Measurements from ENCODE around the gene MORN3. TPM values are rescaled to one million over a fixed set of nuclear protein-coding genes. Genes with fewer than 3 reads are reported as not detected.
"Not testable (repeated sequence)": the region's sequence is repeated elsewhere in the genome, so short reads cannot be mapped to it uniquely, and the experiment has no call there.

The MORN3 gene
- total RNA-seq, 1 donor from 2014 or later = 0.26 TPM

DNA sequence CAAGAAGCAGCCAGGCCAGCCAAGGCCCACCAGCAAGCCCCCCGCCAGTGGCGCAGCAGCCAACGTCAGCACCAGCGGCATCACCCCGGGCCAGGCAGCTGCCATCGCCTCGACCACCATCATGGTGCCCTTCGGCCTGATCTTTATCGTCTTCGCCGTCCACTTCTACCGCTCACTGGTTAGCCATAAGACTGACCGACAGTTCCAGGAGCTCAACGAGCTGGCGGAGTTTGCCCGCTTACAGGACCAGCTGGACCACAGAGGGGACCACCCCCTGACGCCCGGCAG lies 28.2 kb downstream of the MORN3 start:
- Mint-ChIP-seq H3K4me1 (peaks cover 19% of the 10 kb centered on the region), H3K9me3 (no peaks in the 10 kb centered on the region), H3K4me3 (no peak overlapping the region), H3K27ac (peak overlapping the region; percentile 58), H3K27me3 (no peaks in the 10 kb centered on the region), H3K36me3 (ENCODE audit: low read depth) (peaks cover 38% of the 10 kb centered on the region)
- intact Hi-C loops (cut with micrococcal nuclease) = no loop called here
- DNase-seq = no peak

DNA sequence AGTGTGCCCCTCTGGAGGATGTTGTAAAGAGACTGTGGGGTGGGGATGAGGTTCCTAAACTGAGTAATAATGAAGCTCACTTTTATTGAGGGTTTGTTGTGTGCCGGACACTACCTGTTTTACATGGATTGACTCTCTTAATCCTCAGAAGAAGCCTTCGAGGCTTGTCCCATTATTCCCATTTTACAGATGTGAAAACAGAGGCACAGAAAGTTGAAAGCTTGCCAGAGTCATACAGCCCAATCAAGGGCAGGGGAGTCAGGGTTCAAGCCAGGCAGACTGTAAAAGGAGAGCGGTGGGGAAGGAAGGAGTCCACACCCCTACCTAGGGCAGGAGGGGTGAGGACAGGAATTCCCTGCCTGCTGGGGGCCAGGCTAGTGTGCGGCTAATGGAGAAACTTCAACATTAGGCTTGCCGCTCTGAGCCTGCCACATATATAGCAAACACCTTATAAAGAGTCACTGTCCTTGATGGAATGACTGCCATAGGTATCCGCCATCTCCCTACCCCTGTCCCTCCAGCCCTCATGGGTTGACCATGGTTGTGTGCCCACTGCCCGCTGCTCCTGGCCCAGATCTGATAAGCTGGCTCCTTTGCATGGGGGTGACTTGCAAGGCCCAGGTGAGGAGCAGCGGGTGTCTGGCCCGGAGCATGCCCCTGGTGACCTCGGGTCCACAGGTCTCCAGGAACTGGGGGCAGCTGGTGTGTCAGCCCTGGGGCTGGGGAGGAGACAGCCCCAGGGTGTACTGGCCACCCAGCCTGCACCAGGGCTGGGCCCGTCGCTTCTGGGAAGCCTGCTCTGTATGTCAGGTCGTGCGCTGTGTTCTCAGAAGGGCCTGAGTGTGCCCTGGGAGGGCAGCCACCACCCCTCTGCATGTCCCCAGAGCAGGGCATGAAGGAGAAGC lies 30.9 kb downstream of the MORN3 start:
- no peaks in the 10 kb centered on the region for H3K9me3 Mint-ChIP-seq
- no peaks in the 10 kb centered on the region for H3K27me3 Mint-ChIP-seq
- intact Hi-C loops (cut with micrococcal nuclease) = no loop called here
- no peak overlapping the region for H3K4me3 Mint-ChIP-seq
- peak overlapping the region; percentile 90 for H3K27ac Mint-ChIP-seq
- no peak for DNase-seq
- peaks cover 31% of the 10 kb centered on the region for H3K4me1 Mint-ChIP-seq
- peaks cover 33% of the 10 kb centered on the region for H3K36me3 Mint-ChIP-seq (ENCODE audit: low read depth)

DNA sequence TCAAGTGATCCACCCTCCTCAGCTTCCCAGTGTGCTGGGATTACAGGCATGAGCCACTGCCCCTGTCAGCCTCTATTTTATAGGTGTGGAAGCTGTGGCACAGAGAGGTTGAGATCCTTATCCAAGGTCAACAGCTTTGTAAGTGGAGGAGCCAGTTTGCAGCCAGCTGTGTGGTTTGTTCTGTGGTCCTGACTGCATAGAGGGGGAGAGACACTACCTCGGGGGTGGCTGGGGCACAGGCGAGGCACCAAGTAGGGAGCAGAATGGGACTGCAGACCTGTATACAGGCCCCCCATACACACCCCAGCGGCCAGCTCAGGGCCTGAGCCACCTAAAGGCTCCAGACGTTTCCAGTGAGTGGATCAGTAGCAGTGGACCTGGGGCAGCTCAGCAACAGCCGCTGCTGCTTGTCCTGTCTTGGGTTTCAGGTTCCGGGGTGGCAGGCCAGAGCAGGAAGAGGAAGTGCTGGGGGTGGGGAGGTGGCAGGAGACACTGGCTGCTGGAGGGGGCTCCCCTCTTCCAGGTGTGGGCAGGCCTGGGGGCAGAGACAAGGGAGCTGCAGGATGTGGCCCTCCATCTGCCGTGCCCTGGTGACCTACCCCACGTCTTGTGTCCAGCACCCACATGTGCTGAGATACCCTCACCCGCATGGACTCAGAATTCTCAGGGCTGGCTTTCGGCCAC lies 32.1 kb downstream of the MORN3 start:
- H3K4me1 Mint-ChIP-seq = peaks cover 40% of the 10 kb centered on the region
- no peaks in the 10 kb centered on the region for H3K9me3 Mint-ChIP-seq

DNA sequence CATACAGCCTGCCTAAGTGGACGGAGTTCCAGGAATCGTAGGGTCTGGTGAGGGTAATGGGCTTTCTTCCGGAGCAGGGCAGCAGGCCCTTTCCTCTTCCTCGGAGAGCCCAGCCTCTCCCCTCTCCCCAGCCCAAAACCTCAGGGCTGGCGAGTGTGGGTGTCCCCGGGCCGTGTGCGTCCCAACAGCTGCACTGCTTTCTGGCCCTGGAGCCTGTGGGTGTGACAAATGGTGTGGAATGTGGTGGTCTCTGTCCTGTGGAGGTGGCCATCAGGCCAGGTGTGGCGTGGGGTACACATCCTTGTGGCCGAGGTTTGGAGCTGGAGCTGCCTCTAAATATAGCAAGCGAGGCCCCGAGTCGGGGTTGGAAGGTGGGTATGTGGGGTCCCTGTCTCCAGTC lies 34.6 kb downstream of the MORN3 start:
- intact Hi-C loops (cut with micrococcal nuclease) = no loop called here
- Mint-ChIP-seq H3K36me3 (ENCODE audit: low read depth) (peaks cover 40% of the 10 kb centered on the region), H3K27me3 (no peaks in the 10 kb centered on the region), H3K4me3 (peak overlapping the region; percentile 45), H3K27ac (peak overlapping the region; percentile 80), H3K4me1 (peaks cover 59% of the 10 kb centered on the region), H3K9me3 (no peaks in the 10 kb centered on the region)
- DNase-seq = no peak

More for the DNA sequence above, 32.1 kb downstream of the MORN3 start:
- peak; percentile 84 for DNase-seq
- peaks cover 37% of the 10 kb centered on the region for H3K36me3 Mint-ChIP-seq (ENCODE audit: low read depth)
- peak overlapping the region; percentile 90 for H3K27ac Mint-ChIP-seq
- peak overlapping the region; percentile 74 for H3K4me3 Mint-ChIP-seq
- H3K27me3 Mint-ChIP-seq = no peaks in the 10 kb centered on the region
- intact Hi-C loops (cut with micrococcal nuclease) = loop anchor here (1.0 kb wide), 1 partner anchor 11 kb away; the partner anchor contains the start of gene ORAI1

DNA sequence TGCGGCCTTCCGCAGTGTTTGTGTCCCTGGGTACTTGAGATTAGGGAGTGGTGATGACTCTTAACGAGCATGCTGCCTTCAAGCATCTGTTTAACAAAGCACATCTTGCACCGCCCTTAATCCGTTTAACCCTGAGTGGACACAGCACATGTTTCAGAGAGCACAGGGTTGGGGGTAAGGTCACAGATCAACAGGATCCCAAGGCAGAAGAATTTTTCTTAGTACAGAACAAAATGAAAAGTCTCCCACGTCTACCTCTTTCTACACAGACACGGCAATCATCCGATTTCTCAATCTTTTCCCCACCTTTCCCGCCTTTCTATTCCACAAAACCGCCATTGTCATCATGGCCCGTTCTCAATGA lies 35.6 kb downstream of the MORN3 start:
- H3K4me1 Mint-ChIP-seq = peaks cover 66% of the 10 kb centered on the region
- intact Hi-C loops (cut with micrococcal nuclease); DNase-seq; H3K9me3 Mint-ChIP-seq; H3K27ac Mint-ChIP-seq; H3K27me3 Mint-ChIP-seq; H3K4me3 Mint-ChIP-seq: not testable (repeated sequence)
- H3K36me3 Mint-ChIP-seq (ENCODE audit: low read depth) = peaks cover 48% of the 10 kb centered on the region

DNA sequence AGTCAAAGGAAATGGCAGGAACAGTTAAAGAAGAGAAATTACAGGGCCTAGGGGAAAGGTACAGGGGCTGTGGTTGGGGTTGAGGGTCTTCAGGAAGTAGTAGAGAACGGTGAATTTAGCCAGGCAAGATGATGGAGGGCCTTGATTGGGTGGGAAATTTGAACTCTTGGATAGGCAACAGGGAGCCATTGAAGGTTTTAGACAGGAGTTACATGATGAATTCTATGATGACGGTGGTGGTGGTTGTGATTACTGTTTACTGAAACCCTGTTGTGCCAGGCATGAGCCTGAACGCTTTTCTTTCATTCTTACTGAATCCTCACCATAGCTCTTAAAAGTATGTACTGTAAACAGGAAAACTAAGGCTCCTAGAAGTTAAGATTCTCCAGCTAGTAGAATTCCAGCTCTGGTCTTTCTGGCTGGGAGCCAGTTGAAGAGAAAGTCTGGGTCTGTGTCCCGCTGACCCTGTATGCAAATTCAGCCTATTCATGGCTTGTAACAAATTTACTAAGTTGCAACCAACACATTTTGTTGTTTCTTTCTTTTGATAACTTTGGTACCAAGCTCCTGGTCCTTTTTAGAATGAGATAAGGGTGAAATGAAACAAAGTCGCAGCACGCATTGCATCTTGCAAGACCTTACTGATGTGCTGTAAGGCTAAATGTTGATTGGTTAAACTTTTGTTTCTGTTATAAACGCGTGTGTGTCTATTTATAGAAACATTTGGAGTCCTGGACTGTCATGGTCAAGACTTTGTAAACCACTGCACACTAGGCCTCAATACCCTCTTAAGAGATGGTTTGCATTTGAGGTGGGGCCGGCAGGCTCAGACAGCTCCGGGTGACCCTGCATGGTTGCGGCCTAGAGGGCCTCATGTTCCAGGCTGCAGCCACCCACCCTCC lies 37.1 kb downstream of the MORN3 start:
- DNase-seq = no peak
- Mint-ChIP-seq H3K27me3 (no peaks in the 10 kb centered on the region), H3K27ac (peak overlapping the region; percentile 84), H3K4me1 (peaks cover 60% of the 10 kb centered on the region), H3K9me3 (no peaks in the 10 kb centered on the region), H3K4me3 (peak overlapping the region; percentile 62), H3K36me3 (ENCODE audit: low read depth) (peaks cover 53% of the 10 kb centered on the region)
- intact Hi-C loops (cut with micrococcal nuclease) = no loop called here

DNA sequence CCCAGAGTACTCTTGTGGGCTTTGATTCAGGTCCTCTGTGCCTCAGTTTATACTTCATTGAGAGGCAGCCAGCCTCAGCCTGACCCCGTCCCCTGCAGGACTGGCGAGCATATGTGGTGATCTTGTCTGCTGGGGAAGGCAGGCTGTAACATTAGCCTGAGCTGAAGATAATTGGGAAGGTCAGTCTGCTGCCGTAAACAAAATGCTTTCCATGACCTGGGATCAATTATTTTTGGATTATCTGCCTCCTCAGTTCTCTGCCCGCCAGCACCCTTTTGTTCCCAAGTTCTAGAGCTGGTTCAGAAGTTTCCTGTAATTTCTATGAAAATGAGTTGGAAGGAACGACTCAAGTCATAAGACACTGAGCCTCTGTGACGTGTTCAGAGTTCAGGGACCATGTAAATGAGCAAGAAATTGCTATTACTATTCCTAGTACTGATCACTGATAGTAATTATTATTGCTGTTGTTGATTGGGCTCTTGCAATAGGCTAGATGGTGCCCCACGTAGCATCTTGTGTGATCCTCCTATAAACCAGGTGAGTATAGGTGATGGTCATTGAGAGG lies 38.6 kb downstream of the MORN3 start:
- H3K4me1 Mint-ChIP-seq = peaks cover 55% of the 10 kb centered on the region
- H3K36me3 Mint-ChIP-seq (ENCODE audit: low read depth) = peaks cover 50% of the 10 kb centered on the region
- intact Hi-C loops (cut with micrococcal nuclease) = no loop called here
- H3K27me3 Mint-ChIP-seq = no peaks in the 10 kb centered on the region
- peak overlapping the region; percentile 97 for H3K27ac Mint-ChIP-seq
- DNase-seq = no peak
- no peaks in the 10 kb centered on the region for H3K9me3 Mint-ChIP-seq
- peak overlapping the region; percentile 86 for H3K4me3 Mint-ChIP-seq

DNA sequence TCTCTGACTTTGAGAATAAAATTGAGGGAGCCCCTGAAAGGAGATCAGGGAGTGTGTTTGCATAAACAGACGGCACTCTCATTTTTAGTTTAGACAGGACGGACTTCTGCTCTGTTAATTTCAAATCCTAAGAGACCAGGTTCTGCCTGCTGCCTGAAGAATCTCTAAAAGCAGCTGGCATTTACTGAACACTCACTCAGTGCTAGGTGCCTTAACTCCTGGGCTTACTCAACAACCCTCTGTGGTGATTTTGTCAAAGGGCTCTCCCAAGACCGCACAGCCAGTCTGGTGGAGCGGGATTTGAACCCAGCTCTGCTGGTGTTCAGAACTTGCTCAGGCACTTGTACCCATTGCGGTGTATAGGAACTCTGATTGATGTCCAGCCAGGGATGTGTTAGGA lies 40.9 kb downstream of the MORN3 start:
- Mint-ChIP-seq H3K36me3 (ENCODE audit: low read depth) (peaks cover 44% of the 10 kb centered on the region), H3K9me3 (no peaks in the 10 kb centered on the region), H3K27ac (peak overlapping the region; percentile 97), H3K27me3 (no peaks in the 10 kb centered on the region), H3K4me3 (peak overlapping the region; percentile 86), H3K4me1 (peaks cover 57% of the 10 kb centered on the region)
- intact Hi-C loops (cut with micrococcal nuclease) = loop anchor here (5.0 kb wide), 1 partner anchor 941 kb away; the partner anchor contains the start of gene MLEC
- peak; percentile 68 for DNase-seq

DNA sequence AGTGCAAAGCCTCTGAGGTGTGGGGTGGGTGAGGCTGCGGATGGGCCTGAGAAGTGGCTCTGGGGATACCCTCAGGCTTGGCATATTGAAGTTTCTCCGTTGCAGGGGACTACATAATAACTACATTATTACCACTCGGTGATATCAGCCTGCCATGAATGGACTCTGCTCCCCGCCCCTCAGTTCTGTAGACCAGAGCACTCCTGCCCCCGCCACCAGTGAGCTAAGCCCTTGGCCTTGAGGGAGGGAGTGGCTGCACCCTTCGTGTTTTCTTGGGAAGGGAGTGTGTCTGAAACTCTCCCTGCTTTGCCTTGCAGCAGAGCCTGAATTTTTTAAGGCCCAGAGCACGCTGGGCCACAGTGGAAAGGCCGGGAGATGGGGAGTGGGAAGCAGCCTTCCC lies 41.4 kb downstream of the MORN3 start:
- H3K9me3 Mint-ChIP-seq = no peaks in the 10 kb centered on the region
- intact Hi-C loops (cut with micrococcal nuclease) = loop anchor here (5.0 kb wide), 1 partner anchor 941 kb away; the partner anchor contains the start of gene MLEC
- DNase-seq = peak; percentile 75
- H3K4me1 Mint-ChIP-seq = peaks cover 54% of the 10 kb centered on the region
- H3K27me3 Mint-ChIP-seq = no peaks in the 10 kb centered on the region
- peak overlapping the region; percentile 97 for H3K27ac Mint-ChIP-seq
- peaks cover 44% of the 10 kb centered on the region for H3K36me3 Mint-ChIP-seq (ENCODE audit: low read depth)
- peak overlapping the region; percentile 86 for H3K4me3 Mint-ChIP-seq

DNA sequence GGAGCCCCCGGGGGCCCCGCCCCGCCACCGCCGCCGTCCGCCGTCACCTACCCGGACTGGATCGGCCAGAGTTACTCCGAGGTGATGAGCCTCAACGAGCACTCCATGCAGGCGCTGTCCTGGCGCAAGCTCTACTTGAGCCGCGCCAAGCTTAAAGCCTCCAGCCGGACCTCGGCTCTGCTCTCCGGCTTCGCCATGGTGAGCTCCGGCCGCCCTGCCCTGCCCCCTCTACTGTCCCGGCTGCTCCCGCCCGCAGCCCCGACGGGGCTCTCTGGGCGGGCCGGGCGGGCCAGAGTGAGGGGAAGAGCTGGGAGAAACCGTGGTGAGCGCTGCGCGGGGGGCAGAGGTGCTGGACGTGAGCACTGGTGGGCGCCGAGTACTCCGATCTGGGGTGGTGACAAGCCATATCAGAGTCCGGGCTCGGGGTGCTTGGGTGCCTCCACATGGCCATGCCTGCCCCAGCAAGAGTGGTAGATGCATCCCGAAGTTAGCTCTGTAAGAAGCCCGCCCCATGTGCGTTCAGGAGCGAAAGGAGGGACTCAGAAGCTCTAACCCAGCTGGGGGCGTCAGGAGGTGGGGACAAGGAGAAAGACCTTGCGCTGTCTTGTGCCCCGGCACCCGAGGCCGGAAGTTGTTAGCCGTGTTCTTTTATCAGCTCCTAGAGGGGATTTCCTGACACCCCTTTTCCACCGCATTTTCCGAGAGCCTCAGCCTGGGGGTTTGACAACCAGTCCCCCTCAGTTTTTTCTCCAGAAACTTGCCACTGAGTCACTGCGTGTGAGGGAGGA lies 42.4 kb downstream of the MORN3 start:
- H3K27ac Mint-ChIP-seq = peak overlapping the region; percentile 97
- intact Hi-C loops (cut with micrococcal nuclease) = loop anchor here (1.0 to 5.0 kb wide), 10 partner anchors 10 to 940 kb away; partner anchors contain the start of gene MLEC

DNA sequence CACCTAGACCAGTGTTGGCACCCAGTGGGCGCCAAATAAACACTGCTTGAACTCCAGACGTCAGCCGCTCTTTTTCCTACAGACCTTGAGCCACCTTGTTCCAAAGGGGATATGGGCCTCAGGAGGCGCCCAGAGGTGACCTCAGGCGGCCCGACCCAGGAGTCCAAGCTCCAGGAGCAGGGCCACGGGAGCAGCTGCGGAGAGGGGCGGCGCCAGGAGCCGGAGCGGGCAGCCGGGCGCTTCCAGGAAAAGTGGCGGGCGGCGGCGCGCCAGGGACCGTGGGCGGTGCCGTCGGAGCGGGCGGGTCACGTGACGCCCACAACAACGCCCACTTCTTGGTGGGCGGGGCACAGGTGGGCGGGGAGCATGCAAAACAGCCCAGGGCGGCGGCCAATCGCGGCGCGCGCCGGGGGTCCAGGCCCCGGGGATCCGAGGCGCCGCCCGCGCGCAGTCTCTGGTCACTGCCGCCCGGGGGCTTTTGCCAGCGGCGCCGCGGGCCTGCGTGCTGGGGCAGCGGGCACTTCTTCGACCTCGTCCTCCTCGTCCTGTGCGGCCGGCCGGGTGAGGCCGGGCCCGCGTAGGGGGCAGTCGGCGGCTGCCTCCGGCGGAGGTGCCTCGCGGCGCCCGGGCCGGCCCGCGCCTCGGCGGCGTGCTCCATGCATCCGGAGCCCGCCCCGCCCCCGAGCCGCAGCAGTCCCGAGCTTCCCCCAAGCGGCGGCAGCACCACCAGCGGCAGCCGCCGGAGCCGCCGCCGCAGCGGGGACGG lies 43.2 kb downstream of the MORN3 start, which contains the start of gene ORAI1:
TSS of gene ORAI1 (plus strand) at position 444 of the 766 bp plus-strand sequence.
- Mint-ChIP-seq H3K9me3 (no peaks in the 10 kb centered on the region), H3K27ac (peak within 1 kb of the TSS; percentile 97), H3K4me1 (peaks cover 38% of the 10 kb centered on the region), H3K4me3 (peak within 1 kb of the TSS; percentile 86), H3K36me3 (ENCODE audit: low read depth) (peaks cover 33% of the 10 kb centered on the region), H3K27me3 (no peaks in the 10 kb centered on the region)
- intact Hi-C loops (cut with micrococcal nuclease) = loop anchor here (1.0 to 5.0 kb wide), 5 partner anchors 11 to 939 kb away; partner anchors contain the start of gene MLEC
- peak; percentile 99 for DNase-seq

More for the DNA sequence above, 42.4 kb downstream of the MORN3 start:
- peaks cover 37% of the 10 kb centered on the region for H3K36me3 Mint-ChIP-seq (ENCODE audit: low read depth)
- DNase-seq = peak; percentile 96
- peaks cover 45% of the 10 kb centered on the region for H3K4me1 Mint-ChIP-seq
- H3K27me3 Mint-ChIP-seq = no peaks in the 10 kb centered on the region
- H3K4me3 Mint-ChIP-seq = peak overlapping the region; percentile 86
- H3K9me3 Mint-ChIP-seq = no peaks in the 10 kb centered on the region

DNA sequence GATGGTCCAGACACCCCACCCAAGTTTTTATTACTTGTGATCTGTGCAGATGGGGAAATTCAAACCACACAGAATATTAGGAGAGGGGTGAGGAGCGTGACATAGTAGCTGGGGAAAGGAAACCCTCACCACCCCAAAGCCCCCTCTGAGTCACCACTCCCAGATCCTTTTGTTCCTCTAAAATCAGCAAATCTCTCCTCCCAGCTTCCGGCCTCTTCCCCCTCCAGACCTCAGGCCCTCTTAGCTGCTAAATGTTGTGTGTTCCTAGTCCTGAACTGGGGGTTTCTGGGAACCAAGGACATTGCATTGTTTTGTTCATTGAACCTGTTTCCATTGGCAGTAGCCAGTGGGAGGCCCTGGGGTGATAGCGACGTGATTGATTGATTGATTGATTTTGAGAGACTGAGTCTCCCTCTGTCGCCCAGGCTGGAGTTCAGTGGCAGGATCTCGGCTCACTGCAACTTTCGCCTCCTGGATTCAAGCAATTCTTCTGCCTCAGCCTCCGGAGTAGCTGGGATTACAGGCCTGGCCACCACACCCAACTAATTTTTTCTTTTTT lies 49.0 kb downstream of the MORN3 start:
- intact Hi-C loops (cut with micrococcal nuclease) = no loop called here
- Mint-ChIP-seq H3K27ac (no peak overlapping the region), H3K27me3 (no peaks in the 10 kb centered on the region), H3K9me3 (no peaks in the 10 kb centered on the region), H3K4me3 (no peak overlapping the region), H3K36me3 (ENCODE audit: low read depth) (peaks cover 1% of the 10 kb centered on the region), H3K4me1 (peaks cover 9% of the 10 kb centered on the region)
- DNase-seq = no peak

All from activated CD4-positive, alpha-beta T cell treated with anti-CD3 and anti-CD28 coated beads, Interleukin-2, amount 10 ng/mL, durations not matched to agents 24 days and 14 days (primary cell).